ENCODE measurements around the gene STK16. TPM values are rescaled to one million over a fixed set of nuclear protein-coding genes. Genes with fewer than 3 reads are reported as not detected.

The STK16 gene
- total and polyA plus RNA-seq, 2 of the 13 experiments (the other 11 are each of a cell fraction or from before 2014, with no cell fraction given), result 28.0 to 50.9 TPM

DNA sequence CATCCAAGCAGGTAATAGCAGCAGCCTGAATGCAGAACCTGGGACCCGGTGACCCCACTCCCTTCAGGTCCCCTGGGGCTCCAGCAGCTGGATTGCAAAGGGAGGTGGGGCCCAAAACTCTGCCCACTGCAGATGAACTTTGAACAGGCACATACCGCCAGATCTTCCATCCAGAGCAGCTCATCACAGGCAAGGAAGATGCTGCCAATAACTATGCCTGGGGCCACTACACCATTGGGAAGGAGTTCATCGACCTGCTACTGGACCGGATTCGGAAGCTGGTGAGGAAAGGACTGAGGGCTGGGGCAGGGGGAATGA is 24.7 kb downstream of the STK16 start (continued):
- TF ChIP-seq, protein P1, sequence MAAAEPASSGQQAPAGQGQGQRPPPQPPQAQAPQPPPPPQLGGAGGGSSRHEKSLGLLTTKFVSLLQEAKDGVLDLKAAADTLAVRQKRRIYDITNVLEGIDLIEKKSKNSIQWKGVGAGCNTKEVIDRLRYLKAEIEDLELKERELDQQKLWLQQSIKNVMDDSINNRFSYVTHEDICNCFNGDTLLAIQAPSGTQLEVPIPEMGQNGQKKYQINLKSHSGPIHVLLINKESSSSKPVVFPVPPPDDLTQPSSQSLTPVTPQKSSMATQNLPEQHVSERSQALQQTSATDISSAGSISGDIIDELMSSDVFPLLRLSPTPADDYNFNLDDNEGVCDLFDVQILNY (CRISPR knock-in tag; conservative IDR thresholded peaks at IDR 0.05), result no peak
- TF ChIP-seq ZNF713 (CRISPR knock-in tag; IDR thresholded peaks at IDR 0.05), result no peak
- peak; percentile 32; the same call in 1 of the 2 replicates for TF ChIP-seq RXRA (CRISPR knock-in tag; IDR thresholded peaks at IDR 0.05)
- TF ChIP-seq, protein P2, sequence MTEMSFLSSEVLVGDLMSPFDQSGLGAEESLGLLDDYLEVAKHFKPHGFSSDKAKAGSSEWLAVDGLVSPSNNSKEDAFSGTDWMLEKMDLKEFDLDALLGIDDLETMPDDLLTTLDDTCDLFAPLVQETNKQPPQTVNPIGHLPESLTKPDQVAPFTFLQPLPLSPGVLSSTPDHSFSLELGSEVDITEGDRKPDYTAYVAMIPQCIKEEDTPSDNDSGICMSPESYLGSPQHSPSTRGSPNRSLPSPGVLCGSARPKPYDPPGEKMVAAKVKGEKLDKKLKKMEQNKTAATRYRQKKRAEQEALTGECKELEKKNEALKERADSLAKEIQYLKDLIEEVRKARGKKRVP (CRISPR knock-in tag; IDR thresholded peaks at IDR 0.05), result no peak
- 0 out of 2 replicates have a peak, but pooled peaks have one; percentile 40 for TF ChIP-seq ERF (CRISPR knock-in tag; IDR thresholded peaks at IDR 0.05)
- TF ChIP-seq KDM1A (CRISPR knock-in tag; IDR thresholded peaks at IDR 0.05), result peak; percentile 65; the same call in 1 of the 2 replicates
- peak; percentile 60; the same call in 1 of the 2 replicates for TF ChIP-seq HNF1B (CRISPR knock-in tag; IDR thresholded peaks at IDR 0.05)
- TF ChIP-seq SALL1 (CRISPR knock-in tag; IDR thresholded peaks at IDR 0.05), result 0 out of 2 replicates have a peak, but pooled peaks have one; percentile 9

DNA sequence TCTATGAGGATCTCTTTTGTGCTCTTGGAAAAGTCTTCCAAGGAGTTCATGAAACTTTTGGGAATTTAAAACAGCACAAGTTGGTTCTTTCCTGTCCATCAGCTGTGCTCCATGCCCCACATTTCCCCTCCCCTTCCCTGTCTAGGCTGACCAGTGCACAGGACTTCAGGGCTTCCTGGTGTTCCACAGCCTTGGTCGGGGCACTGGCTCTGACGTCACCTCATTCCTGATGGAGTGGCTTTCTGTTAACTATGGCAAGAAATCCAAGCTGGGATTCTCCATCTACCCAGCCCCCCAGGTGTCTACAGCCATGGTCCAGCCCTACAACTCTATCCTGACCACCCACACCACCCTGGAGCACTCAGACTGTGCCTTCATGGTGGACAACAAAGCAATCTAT is 25.7 kb downstream of the STK16 start:
- intact Hi-C loops (cut with micrococcal nuclease; ENCODE audit: unreplicated experiment), result no loop called here
- ATAC-seq, result no peak
- ChIA-PET CTCF (ENCODE audit: low intra/inter-chr PET ratio, low total read pairs) (no interaction called here), POLR2A (interaction anchor here (0.7 to 0.8 kb wide), 2 partner anchors 17 to 26 kb away, joined by 3 read pairs; partner anchors contain the start of genes GLB1L, STK16 and TUBA4A)
- no TSS peak for BruUV-seq (replicated peaks)
- TF ChIP-seq ATF7 (IDR thresholded peaks at IDR 0.05) (peak; percentile 71), ATF7 (CRISPR knock-in tag; IDR thresholded peaks at IDR 0.05) (no peak), SRF (IDR thresholded peaks at IDR 0.05; ENCODE audit: low read depth, low read length) (no peak), CREB1 (IDR thresholded peaks at IDR 0.05) (peak; percentile 92), CREB1 (CRISPR knock-in tag; IDR thresholded peaks at IDR 0.05) (no peak)
- no peaks in the 10 kb centered on the region for H3K9me3 ChIP-seq (ENCODE audit: low read length)
- DNase-seq (ENCODE audit: low spot score), result no peak
- no peak overlapping the region for H3K27ac ChIP-seq (ENCODE audit: extremely low read length, insufficient read depth, low read length)
- no peak overlapping the region for H2AFZ ChIP-seq (ENCODE audit: low read length)
- peaks cover 41% of the 10 kb centered on the region for H3K4me1 ChIP-seq (ENCODE audit: insufficient read depth, low read length)
- H3K27me3 ChIP-seq (ENCODE audit: control insufficient read depth in 1 of 2, insufficient read depth in 2 of 2, low read length in 2 of 2), result peaks cover 0 to 12% of the 10 kb centered on the region in 2 experiments; a peak in 2 of 5 replicates
- no peak overlapping the region for H3K4me2 ChIP-seq (ENCODE audit: low read depth, low read length)
- H4K20me1 ChIP-seq (ENCODE audit: insufficient read depth, low read length), result no peaks in the 10 kb centered on the region
- H3K79me2 ChIP-seq (ENCODE audit: insufficient read depth, low read length), result no peaks in the 10 kb centered on the region
- no peak overlapping the region for H3K9ac ChIP-seq (ENCODE audit: insufficient read depth, low read depth, low read length)
- in situ Hi-C loops (cut with HindIII; ENCODE audit: extremely low pct_ligation_motif_present, low pct_unique_long_range_greater_than_20kb), result no loop called here
- no peak for FAIRE-seq
- no peak overlapping the region for H3K4me3 ChIP-seq (replicated peaks in 1 of 3; ENCODE audit: insufficient read depth in 1 of 3, low read depth in 2 of 3, low read length in 3 of 3)
- WGBS (ENCODE audit: low lambda C conversion rate), result 7% methylated on average over 2 of the region's 2 CpGs
- H3K36me3 ChIP-seq (replicated peaks in 1 of 2; ENCODE audit: control insufficient read depth in 1 of 2, insufficient read depth in 2 of 2, low read length in 2 of 2), result no peaks in the 10 kb centered on the region
